Hepatocyte (in vitro differentiated cells): Measurements from ENCODE around the gene THSD4. TPM values are rescaled to one million over a fixed set of nuclear protein-coding genes. Genes with fewer than 3 reads are reported as not detected.

Experiments
- DNase-seq: peaks from one replicate; pipeline ENCODE4 v3.0.0-alpha.2; 2016; ENCODE audit warnings: low spot score
- H2AFZ ChIP-seq: fragments of 200-600 bp; sonication (generic); 2 replicates; pipeline ENCODE4 v1.6.0; 2016; ENCODE audit warnings: antibody characterized with exemption, mild to moderate bottlenecking
- H3K27ac ChIP-seq: fragments of 200-600 bp; sonication (generic); 2 replicates; pipeline ENCODE4 v1.5.1; 2016; ENCODE audit warnings: mild to moderate bottlenecking
- H3K27me3 ChIP-seq: fragments of 200-600 bp; sonication (generic); 2 replicates; pipeline ENCODE4 v1.6.1; 2016
- H3K36me3 ChIP-seq: fragments of 200-600 bp; sonication (generic); replicated peaks from 2 replicates; pipeline ENCODE4 v1.5.1; 2016; ENCODE audit warnings: low read depth; ENCODE audit not compliant: insufficient read depth
- H3K4me1 ChIP-seq: fragments of 200-600 bp; sonication (generic); 2 replicates; pipeline ENCODE4 v1.5.1; 2016; ENCODE audit warnings: mild to moderate bottlenecking, moderate library complexity; ENCODE audit not compliant: insufficient read depth
- H3K4me2 ChIP-seq: fragments of 200-600 bp; sonication (generic); 2 replicates; pipeline ENCODE4 v1.6.0; 2016
- H3K4me3 ChIP-seq: fragments of 200-600 bp; sonication (generic); 2 replicates; pipeline ENCODE4 v1.5.1; 2016; ENCODE audit warnings: mild to moderate bottlenecking
- H3K79me2 ChIP-seq: fragments of 200-600 bp; sonication (generic); 2 replicates; pipeline ENCODE4 v1.6.0; 2017; ENCODE audit warnings: mild to moderate bottlenecking
- H3K9me2 ChIP-seq: fragments of 200-600 bp; sonication (generic); replicated peaks from 2 replicates; pipeline ENCODE4 v1.6.0; 2017; ENCODE audit warnings: mild to moderate bottlenecking; ENCODE audit not compliant: insufficient read depth
- H3K9me3 ChIP-seq: fragments of 200-600 bp; sonication (generic); 2 replicates; pipeline ENCODE4 v1.5.1; 2016; ENCODE audit warnings: low read depth, mild to moderate bottlenecking
- H4K20me1 ChIP-seq: fragments of 200-600 bp; sonication (generic); 2 replicates; pipeline ENCODE4 v1.6.0; 2016; ENCODE audit warnings: mild to moderate bottlenecking; ENCODE audit not compliant: insufficient read depth, poor library complexity, severe bottlenecking
- EZH2 ChIP-seq: fragments of 200-600 bp; sonication (generic); IDR thresholded peaks from 2 replicates; pipeline ENCODE4 v1.6.1; 2016; ENCODE audit warnings: antibody characterized with exemption, mild to moderate bottlenecking, borderline replicate concordance
- EZH2phosphoT487 ChIP-seq: fragments of 200-600 bp; sonication (generic); IDR thresholded peaks from one replicate; pipeline ENCODE4 v1.6.1; 2018; ENCODE audit warnings: antibody characterized with exemption, mild to moderate bottlenecking, low read depth, moderate library complexity; ENCODE audit not compliant: unreplicated experiment, severe bottlenecking
- WGBS: methylation state at CpG from one replicate; pipeline ENCODE4 v1.1.6; 2016; ENCODE audit warnings: low lambda C conversion rate; ENCODE audit errors: missing lambda C conversion rate; 5-methylcytosine and 5-hydroxymethylcytosine counted together
- polyA plus RNA-seq: library from polyadenylated mRNA; unstranded; fragments of >200 nt; fragmentation: Nextera tagmentation; extraction: Ambion mirVana; gene quantifications from 2 replicates; pipeline ENCODE4 v1.2.1, GENCODE V29; 2016
- total RNA-seq: library from RNA; depleted of rRNA; stranded (reverse); fragments of >200 nt; gene quantifications from 2 replicates; pipeline ENCODE4 v1.2.3, GENCODE V29; 2014
- TF ChIP-seq, protein P1 (sequence below): fragments of 200-600 bp; sonication (generic); IDR thresholded peaks from 2 replicates; pipeline ENCODE4 v1.5.1; 2016; ENCODE audit warnings: antibody characterized with exemption, mild to moderate bottlenecking; ENCODE audit not compliant: poor library complexity

The THSD4 gene
- total and polyA plus RNA-seq, 2 experiments from 2014 or later: 4.3 to 7.0 TPM

DNA sequence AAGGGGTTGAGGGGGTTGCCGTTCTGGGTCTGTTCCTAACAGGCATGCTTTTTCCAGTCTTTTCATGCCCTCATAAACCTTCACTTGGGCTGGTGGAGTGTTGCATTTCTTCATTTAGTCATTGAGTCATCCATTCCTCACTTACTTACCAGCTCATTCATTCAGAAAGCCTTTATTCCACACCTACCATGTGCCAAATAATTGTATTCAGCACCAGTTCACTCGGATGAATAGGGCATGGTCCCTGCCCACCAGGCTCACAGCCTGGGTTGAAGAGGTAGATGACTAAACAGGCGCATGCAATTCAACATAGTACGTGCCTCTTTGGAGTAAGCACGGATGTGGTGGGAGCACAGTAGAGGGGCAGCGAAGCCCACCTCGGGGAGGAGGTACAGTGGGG lies 35.1 kb upstream of the THSD4 start:
- Histone ChIP-seq H3K4me3 (no peak overlapping the region), H3K27me3 (no peaks in the 10 kb centered on the region), H3K9me2 (no peaks in the 10 kb centered on the region), H3K9me3 (no peaks in the 10 kb centered on the region), H3K36me3 (no peaks in the 10 kb centered on the region), H3K79me2 (no peaks in the 10 kb centered on the region), H4K20me1 (no peaks in the 10 kb centered on the region), H2AFZ (no peak overlapping the region), H3K4me1 (peaks cover 17% of the 10 kb centered on the region), H3K4me2 (no peak overlapping the region), H3K27ac (peak overlapping the region; percentile 42)
- no peak for DNase-seq
- TF ChIP-seq EZH2phosphoT487 (no peak), EZH2 (no peak)
- TF ChIP-seq, protein P1, sequence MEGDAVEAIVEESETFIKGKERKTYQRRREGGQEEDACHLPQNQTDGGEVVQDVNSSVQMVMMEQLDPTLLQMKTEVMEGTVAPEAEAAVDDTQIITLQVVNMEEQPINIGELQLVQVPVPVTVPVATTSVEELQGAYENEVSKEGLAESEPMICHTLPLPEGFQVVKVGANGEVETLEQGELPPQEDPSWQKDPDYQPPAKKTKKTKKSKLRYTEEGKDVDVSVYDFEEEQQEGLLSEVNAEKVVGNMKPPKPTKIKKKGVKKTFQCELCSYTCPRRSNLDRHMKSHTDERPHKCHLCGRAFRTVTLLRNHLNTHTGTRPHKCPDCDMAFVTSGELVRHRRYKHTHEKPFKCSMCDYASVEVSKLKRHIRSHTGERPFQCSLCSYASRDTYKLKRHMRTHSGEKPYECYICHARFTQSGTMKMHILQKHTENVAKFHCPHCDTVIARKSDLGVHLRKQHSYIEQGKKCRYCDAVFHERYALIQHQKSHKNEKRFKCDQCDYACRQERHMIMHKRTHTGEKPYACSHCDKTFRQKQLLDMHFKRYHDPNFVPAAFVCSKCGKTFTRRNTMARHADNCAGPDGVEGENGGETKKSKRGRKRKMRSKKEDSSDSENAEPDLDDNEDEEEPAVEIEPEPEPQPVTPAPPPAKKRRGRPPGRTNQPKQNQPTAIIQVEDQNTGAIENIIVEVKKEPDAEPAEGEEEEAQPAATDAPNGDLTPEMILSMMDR: no peak
- WGBS: 93% methylated on average over 7 of the region's 7 CpGs

DNA sequence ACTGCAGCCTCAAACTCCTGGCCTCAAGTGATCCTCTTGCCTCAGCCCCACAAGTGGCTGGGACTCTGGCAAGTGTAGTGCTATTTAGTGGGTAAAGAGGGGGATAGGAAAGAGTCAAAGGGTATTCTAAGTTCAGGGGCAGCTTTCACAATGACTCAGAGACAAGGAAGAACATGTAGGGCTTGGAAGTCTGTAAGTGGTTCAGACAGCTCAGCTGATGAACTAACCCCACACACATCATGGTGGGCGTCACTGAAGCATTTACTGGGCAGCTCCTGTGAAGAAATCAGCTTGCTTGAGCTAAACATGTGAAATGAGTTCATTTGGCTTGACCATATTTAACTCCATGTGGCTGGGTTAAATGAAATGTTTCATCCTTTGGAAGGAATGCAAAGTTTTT lies 34.6 kb upstream of the THSD4 start:
- H2AFZ ChIP-seq: no peak overlapping the region
- TF ChIP-seq EZH2 (no peak), EZH2phosphoT487 (no peak)
- TF ChIP-seq, protein P1: no peak
- no peaks in the 10 kb centered on the region for H4K20me1 ChIP-seq
- H3K27ac ChIP-seq: no peak overlapping the region
- H3K36me3 ChIP-seq: no peaks in the 10 kb centered on the region
- WGBS: 86% methylated on average over 1 of the region's 1 CpG
- no peak overlapping the region for H3K4me3 ChIP-seq
- no peak overlapping the region for H3K4me2 ChIP-seq
- no peaks in the 10 kb centered on the region for H3K27me3 ChIP-seq
- H3K79me2 ChIP-seq: no peaks in the 10 kb centered on the region
- no peaks in the 10 kb centered on the region for H3K9me2 ChIP-seq
- no peaks in the 10 kb centered on the region for H3K9me3 ChIP-seq
- no peak for DNase-seq
- peaks cover 17% of the 10 kb centered on the region for H3K4me1 ChIP-seq

DNA sequence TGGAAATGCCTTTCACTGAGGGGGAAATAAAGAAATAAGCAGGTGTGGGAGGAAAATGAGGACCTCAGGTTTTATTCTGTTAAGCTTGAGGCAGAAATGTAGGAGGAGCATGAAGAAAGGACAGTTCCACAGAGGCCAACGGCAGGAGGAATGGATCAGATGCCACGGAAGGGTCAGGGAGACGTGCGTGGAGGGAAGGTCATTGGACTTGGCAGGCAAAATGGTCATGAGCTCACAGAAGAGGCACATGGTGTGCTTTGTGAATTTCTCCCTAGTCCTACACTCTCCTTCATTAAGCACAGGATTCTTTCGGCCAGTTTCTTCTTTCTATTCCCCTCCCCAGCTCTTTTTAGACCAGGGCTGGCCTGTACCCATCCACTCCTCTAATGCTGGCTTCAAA lies 32.5 kb upstream of the THSD4 start:
- Histone ChIP-seq H3K9me2 (no peaks in the 10 kb centered on the region), H3K9me3 (no peaks in the 10 kb centered on the region), H3K79me2 (no peaks in the 10 kb centered on the region), H3K27me3 (no peaks in the 10 kb centered on the region), H3K4me1 (peaks cover 17% of the 10 kb centered on the region), H2AFZ (no peak overlapping the region), H3K36me3 (no peaks in the 10 kb centered on the region), H4K20me1 (no peaks in the 10 kb centered on the region), H3K4me2 (no peak overlapping the region), H3K27ac (no peak overlapping the region), H3K4me3 (no peak overlapping the region)
- 91% methylated on average over 5 of the region's 5 CpGs for WGBS
- no peak for DNase-seq
- TF ChIP-seq, protein P1: no peak
- TF ChIP-seq EZH2phosphoT487 (no peak), EZH2 (no peak)

DNA sequence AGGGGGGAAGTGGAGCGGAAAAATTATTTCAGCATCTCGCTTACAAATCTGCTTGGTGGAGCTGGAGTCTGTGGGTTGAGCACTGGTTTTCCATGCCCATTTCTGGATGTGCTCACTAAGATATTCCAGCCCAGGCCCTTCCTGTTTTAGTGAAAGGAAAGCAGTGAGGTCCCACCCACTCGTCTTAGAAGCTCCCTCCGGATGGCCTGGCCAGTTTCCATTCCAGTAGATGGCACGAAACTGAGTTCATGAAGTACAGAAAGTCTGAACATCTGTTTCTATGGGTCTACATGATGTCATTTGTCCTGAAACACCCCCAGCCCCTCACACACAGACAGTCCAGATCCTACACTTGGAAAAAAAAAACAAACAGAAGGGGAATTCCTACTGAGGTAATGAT lies 31.9 kb upstream of the THSD4 start:
- no peak for DNase-seq
- Histone ChIP-seq H3K27me3 (no peaks in the 10 kb centered on the region), H3K9me3 (no peaks in the 10 kb centered on the region), H3K4me2 (no peak overlapping the region), H3K4me3 (no peak overlapping the region), H3K9me2 (no peaks in the 10 kb centered on the region), H3K4me1 (peaks cover 16% of the 10 kb centered on the region), H3K36me3 (no peaks in the 10 kb centered on the region), H4K20me1 (no peaks in the 10 kb centered on the region), H3K79me2 (no peaks in the 10 kb centered on the region), H2AFZ (no peak overlapping the region), H3K27ac (no peak overlapping the region)
- TF ChIP-seq EZH2 (no peak), EZH2phosphoT487 (no peak)
- TF ChIP-seq, protein P1: no peak
- WGBS: 80% methylated on average over 5 of the region's 5 CpGs
